ENCODE data around the gene CCR1. TPM values are rescaled to one million over a fixed set of nuclear protein-coding genes. Genes with fewer than 3 reads are reported as not detected.

Gene CCR1
- polyA plus RNA-seq (ENCODE audit: insufficient read length in 4 of 4), result 1 to 10 TPM; 1.4 to 2.4 (median 2.2) TPM

DNA sequence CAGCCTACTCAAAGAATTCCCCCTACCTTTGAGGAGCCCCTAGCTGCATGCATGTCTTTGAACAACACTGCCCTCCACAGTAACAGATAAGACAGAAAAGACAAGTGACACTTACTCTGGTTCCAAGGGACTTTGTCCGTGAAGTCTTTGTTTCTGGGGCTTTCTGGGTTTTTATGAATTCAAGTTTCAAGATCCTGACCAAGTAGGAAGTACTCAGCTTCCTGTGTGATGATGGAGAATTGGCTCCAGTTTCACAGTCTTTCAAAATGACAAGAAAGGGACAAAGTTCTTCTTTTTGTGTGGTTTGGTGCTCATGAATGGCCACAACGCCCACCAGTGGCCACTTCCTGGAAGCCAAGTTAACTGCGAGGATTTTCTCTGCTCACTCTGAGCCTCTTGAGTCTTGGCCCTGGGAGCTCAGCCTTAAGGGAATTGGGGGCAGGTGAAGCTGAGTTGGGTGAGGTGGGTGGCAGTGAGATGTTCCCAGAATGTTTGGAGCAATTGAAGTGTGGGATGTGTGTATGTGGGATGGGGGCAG, at the start of gene CCR1:
Gene CCR1 (minus strand): TSS at position 147 of the 538 bp plus-strand sequence. CDS start 4,000 bp downstream, outside the sequence.
- peak in 1 of 4 donors; percentile 8 for DNase-seq (ENCODE audit: low read depth in 4 of 4, low spot score in 2 of 4)

DNA sequence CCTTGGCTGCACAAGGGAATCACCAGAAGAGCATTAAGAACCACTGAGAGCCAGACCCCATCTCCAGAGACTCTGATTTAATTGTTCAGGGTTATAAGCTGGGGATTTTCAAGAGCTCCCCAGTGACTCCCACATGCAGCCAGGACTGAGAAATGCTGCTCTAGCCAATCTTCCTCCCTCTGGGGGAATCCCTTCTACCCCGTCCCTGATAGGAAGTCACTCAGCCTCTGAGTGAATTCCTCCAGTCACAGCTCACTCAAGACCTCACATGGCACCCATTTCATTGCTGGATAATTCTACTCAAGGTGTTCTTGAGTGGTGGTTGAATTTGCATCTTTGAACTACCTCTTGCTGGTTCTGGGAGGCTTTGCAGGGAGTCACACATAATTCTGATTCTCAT, 44.9 kb upstream of the CCR1 start:
- no peak for DNase-seq (ENCODE audit: low read depth in 4 of 4, low spot score in 2 of 4)

DNA sequence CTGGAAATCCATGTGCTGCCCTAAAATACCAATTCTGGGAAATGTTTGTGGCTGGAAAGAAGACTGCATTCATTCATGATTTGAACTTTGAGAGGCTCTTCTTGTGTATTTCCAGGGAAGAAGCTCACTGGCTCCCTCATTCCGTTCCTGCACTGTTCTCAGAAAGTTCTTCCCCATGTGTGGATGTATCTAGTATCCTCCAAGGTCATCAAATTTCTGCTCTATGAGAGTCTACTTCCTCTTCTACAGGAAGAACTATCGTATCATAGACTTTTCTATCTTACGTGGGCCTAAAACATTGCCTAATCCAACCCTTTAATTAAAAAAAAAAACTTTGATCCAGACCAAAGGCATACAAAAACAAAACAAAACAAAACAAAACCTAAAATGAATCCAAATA, 37.0 kb upstream of the CCR1 start:
- DNase-seq (ENCODE audit: low read depth in 4 of 4, low spot score in 2 of 4), result no peak

GRCh38 chr3:46243560-46243959, 35.4 kb upstream of the CCR1 start:
- DNase-seq (ENCODE audit: low read depth in 4 of 4, low spot score in 2 of 4), result no peak

DNA sequence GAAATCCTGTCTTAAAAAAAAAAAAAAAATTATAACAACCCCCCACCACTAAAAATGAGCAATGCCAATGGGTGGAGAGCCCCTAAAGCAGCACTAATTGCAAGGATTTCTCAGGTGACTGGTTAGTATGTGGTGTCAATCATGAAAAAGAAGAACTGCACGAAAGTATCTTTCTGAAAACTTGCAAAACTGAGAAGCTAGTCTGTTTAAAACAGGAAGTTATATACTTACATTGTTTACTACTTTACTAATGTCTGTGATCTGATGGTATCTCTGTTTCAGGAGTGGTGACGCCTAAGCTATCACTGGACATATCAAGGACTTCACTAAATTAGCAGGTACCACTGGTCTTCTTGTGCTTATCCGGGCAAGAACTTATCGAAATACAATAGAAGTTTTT, 34.0 kb upstream of the CCR1 start, which contains the start of gene CCR3:
Gene CCR3 (plus strand): TSS at position 341 of the 400 bp plus-strand sequence. CDS start 22,699 bp downstream, outside the sequence.
- no peak for DNase-seq (ENCODE audit: low read depth in 4 of 4, low spot score in 2 of 4)

DNA sequence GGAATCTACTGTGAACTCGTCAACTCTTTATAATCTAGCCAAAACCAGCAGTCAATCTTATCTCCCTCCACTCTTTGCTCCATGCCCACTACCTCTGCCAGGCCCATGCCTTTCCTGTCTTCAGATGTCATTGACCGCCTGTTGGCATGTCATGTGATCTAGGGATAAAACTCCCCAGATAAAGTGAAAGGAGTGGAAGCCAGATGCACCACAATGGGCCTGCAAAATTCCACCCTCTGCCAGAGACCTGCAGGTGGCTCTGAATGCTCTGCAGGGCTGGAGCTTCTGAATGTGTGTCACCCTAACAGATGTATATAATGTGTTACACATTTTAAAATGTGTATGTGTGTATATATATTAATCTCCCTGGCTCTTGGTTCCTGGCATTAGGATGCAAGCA, 31.8 kb upstream of the CCR1 start:
- DNase-seq (ENCODE audit: low read depth in 4 of 4, low spot score in 2 of 4), result no peak

DNA sequence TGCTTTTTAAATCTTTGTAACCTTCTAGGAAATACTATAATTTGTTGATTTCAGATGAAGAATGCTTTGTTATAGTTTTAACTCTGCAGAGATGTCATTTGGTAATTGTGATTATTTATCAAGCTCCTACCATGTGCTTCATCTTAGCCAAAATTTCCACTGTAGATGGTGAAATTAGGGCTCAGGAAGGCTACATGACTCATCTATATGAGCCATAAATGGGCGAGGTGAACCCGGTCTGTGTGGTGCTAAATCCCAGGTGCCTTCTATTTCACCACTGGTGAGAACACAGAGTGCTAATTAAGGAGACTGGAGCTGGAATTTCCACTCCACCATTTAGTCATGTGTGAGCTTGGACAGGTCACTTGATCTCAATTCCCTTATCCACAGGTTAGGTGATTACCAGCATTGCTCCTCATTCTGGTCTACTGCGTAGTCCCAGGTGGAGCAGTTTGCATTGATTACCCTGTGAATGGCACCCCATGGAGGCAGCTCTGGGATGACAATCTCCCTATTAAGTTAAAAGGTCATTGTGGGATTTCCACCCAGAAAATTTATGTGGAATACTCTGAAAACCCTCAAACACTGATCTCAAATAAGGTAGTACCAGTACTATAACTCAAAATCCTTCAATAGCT, 31.3 kb upstream of the CCR1 start:
- no peak for DNase-seq (ENCODE audit: low read depth in 4 of 4, low spot score in 2 of 4)

- DNase-seq (ENCODE audit: low read depth in 4 of 4, low spot score in 2 of 4), result no peak
Observed at GRCh38 chr3:46238386-46238785, 30.3 kb upstream of the CCR1 start.

DNA sequence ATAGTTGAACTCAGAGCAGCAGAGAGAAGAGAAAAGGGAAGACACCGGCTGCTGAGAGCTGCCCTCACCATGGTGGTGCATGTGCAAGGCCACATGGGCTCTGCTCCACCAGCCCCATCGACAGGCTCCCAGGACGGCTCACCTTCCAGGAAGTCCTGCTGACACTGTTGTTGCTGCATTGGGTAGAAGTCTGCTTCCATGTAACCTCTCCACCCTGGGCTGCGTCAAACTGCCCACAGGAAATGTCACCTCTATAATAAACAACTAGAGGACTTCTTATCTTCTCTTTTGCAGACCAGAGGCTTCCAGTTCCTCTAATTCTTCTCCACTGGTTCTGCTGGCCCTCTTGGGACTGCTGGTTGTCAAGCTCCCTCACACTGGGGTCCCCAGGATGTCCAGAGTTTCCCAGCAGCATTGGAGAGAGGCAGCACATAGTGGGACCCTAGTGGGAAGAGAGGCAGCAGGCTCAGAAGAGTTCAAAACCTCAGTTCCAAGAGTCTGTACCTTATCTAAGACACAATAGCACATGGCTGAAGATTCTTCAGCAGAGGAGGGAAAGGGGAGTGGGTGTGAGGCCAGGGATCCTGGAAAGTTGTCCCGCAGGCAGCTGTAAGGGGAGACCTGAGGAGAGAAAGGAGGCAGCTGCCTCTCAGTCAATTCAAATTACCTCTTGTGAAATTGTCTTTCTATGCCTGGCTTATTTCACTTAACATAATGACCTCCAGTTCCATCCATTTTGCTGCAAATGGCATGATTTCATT, 28.4 kb upstream of the CCR1 start:
- no peak for DNase-seq (ENCODE audit: low read depth in 4 of 4, low spot score in 2 of 4)

DNA sequence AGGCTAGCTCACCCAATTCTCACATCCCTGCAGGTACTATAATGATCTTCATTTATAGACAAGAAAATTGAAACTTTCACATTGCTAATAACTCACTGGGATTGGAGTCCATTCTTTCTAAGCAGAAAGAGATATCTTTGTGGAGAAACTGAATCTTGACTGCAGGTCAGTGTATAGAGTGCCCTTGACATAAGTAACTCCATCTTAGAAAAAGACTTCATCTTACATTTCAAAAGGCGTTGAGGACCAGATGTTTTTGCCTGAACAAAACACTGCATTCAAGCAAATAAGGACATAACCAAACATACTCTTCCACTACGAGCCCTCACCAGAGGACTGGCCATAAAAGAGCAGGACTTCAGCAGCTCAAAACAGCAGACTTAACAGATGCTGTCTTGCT, 27.3 kb upstream of the CCR1 start:
- DNase-seq (ENCODE audit: low read depth in 4 of 4, low spot score in 2 of 4), result no peak

GRCh38 chr3:46233194-46233593, 25.1 kb upstream of the CCR1 start:
- DNase-seq (ENCODE audit: low read depth in 4 of 4, low spot score in 2 of 4), result no peak

DNA sequence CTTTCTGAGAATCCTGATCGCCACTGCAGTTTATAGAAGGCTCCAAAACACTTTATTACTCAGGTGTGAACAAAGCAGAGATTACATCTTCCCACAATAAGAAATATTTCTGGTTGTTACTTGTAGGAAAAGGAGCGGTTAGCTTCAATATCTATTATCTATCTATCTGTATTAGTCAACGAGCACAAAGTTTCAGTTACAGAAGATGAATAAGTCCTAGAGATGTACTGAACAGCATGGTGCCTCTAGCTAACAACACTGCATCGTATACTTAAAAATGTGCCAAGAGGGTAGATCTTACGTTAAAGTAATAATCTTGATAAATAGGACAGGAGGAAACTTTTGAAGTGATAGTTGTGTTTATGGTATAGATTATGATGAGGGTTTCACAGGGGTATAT, 23.2 kb upstream of the CCR1 start:
- DNase-seq (ENCODE audit: low read depth in 4 of 4, low spot score in 2 of 4), result no peak

- DNase-seq (ENCODE audit: low read depth in 4 of 4, low spot score in 2 of 4), result no peak
Observed at GRCh38 chr3:46228260-46229242, 20.4 kb upstream of the CCR1 start.

GRCh38 chr3:46222435-46223161, 14.5 kb upstream of the CCR1 start:
- no peak for DNase-seq (ENCODE audit: low read depth in 4 of 4, low spot score in 2 of 4)

DNA sequence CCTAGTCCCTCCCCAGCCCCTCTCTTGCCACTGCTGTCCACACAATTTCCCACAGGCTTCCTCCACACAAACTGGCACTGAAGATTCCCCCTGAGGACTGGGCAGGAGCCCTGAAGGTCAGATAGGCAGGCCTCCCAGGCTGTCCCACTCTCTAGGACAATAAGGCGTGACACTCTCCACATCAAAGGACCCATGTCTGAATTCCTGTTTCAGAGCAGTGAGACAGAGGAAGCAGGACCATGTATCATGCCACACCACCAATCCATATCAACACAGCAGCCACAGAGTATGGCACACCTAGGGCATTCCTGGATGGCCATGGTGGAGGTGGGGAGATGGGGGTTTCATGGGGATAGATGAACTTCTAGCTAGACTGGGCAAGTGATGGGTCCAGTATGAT, 13.8 kb upstream of the CCR1 start:
- no peak for DNase-seq (ENCODE audit: low read depth in 4 of 4, low spot score in 2 of 4)

GRCh38 chr3:46221391-46221790, 13.3 kb upstream of the CCR1 start:
- DNase-seq (ENCODE audit: low read depth in 4 of 4, low spot score in 2 of 4), result no peak

GRCh38 chr3:46218196-46218709, 10.1 kb upstream of the CCR1 start:
- no peak for DNase-seq (ENCODE audit: low read depth in 4 of 4, low spot score in 2 of 4)

GRCh38 chr3:46215810-46216414, 7.8 kb upstream of the CCR1 start:
- DNase-seq (ENCODE audit: low read depth in 4 of 4, low spot score in 2 of 4), result no peak

DNA sequence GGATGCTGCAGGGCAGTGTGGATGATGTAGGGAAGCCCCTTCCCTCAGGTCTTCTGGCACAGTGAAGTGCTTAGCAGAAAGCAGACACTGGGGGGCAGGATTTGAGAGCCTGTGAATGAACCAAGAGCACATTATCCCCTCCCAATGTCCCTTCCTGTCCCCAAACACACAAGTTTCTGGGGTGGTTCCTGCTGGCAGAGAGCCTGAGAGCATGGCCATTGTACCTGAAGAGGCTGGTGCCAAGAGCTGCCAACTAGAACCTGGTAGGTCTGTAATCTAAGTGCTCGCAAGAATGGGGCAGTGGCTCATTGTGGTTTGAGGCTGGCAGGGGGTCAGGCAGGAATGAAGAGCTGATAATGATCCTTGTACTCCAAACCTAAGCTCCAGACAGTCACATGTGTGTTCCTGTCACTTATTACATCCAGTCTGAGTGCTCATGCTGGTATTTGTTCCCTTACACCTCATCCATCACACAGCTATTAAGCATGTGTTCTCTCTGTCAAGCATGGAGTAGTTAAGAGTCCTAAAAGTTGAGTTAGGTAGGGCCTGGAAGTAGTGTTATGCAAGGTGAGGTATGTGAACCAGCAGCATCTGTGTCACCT, 6.7 kb upstream of the CCR1 start:
- DNase-seq (ENCODE audit: low read depth in 4 of 4, low spot score in 2 of 4), result no peak
